GM10248 (cell line): ENCODE results near the gene DLGAP3.

Source experiments
- CTCF ChIA-PET: fragments of 300-600 bp; sonication (Branson Sonifier 250); formaldehyde crosslinking; extraction: SDS; loops from one replicate; lab custom pipeline; 2021; ENCODE audit warnings: antibody characterized with exemption; lab: Yijun Ruan, JAX
- POLR2A ChIA-PET: fragments of 350-650 bp; sonication (Branson Sonifier 250); formaldehyde crosslinking; extraction: SDS; loops from one replicate; lab custom pipeline; 2020; ENCODE audit warnings: antibody characterized with exemption; lab: Yijun Ruan, JAX
- DNase-seq: peaks from one replicate; pipeline ENCODE4 v3.0.0; 2012; ENCODE audit errors: extremely low spot score
- CTCF ChIP-seq: IDR thresholded peaks from 2 replicates; pipeline ENCODE4 v1.5.1; 2012; ENCODE audit warnings: mild to moderate bottlenecking, low read depth; ENCODE audit errors: extremely low read depth, missing control alignments, control extremely low read depth

DLGAP3 gene

GRCh38 chr1:34929497-34929852 lies at the start of gene DLGAP3:
Gene DLGAP3, minus strand, starts transcription at chr1:34929650. Its CDS starts 24,267 bp downstream, at chr1:34905383.
- TF ChIP-seq CTCF, result no peak
- no peak for DNase-seq
- POLR2A ChIA-PET, result no interaction called here
- CTCF ChIA-PET, result interaction anchor here (1.0 kb wide), 1 partner anchor 10 kb away, joined by 4 read pairs; no protein-coding TSS in a partner anchor

- ChIA-PET CTCF (no interaction called here), POLR2A (interaction anchor here (0.5 kb wide), 1 partner anchor 56 kb away, joined by 4 read pairs; no protein-coding TSS in a partner anchor)
- DNase-seq, result no peak
- no peak for TF ChIP-seq CTCF
Measured at GRCh38 chr1:34978921-34979320, 49.5 kb upstream of the DLGAP3 start.

- DNase-seq, result no peak
- TF ChIP-seq CTCF, result no peak
- ChIA-PET CTCF (no interaction called here), POLR2A (no interaction called here)
Measured at GRCh38 chr1:34977858-34978257, 48.4 kb upstream of the DLGAP3 start.

- no peak for DNase-seq
- ChIA-PET CTCF (no interaction called here), POLR2A (no interaction called here)
- TF ChIP-seq CTCF, result no peak
Measured at GRCh38 chr1:34977210-34977471, 47.7 kb upstream of the DLGAP3 start.

- CTCF ChIA-PET, result no interaction called here
- DNase-seq, result no peak
- POLR2A ChIA-PET, result no interaction called here
Measured at GRCh38 chr1:34976384-34977209, 47.1 kb upstream of the DLGAP3 start.

GRCh38 chr1:34975771-34976170 lies 46.3 kb upstream of the DLGAP3 start:
- TF ChIP-seq CTCF, result no peak
- POLR2A ChIA-PET, result no interaction called here
- no peak for DNase-seq
- CTCF ChIA-PET, result interaction anchor here (1.4 kb wide), 2 partner anchors 10 to 24 kb away, joined by 5 to 10 read pairs; partner anchors contain the start of gene TMEM35B

More at GRCh38 chr1:34976384-34977209, 47.1 kb upstream of the DLGAP3 start:
- no peak for TF ChIP-seq CTCF
